Liver (tissue), 3 donors: Measurements from ENCODE around the gene PPP1R14C.

Experiments
- ATF3 ChIP-seq: IDR thresholded peaks from 2 replicates; pipeline ENCODE4 v1.6.1; 2016; ENCODE audit warnings: antibody characterized with exemption
- CTCF ChIP-seq: fragments of 150-350 bp; IDR thresholded peaks from 2 replicates; pipeline ENCODE4 v1.5.1; 2017; ENCODE audit warnings: improper control_type of control experiment, low read depth, low read length; ENCODE audit not compliant: missing input control
- FOXA1 ChIP-seq: IDR thresholded peaks from 2 replicates; pipeline ENCODE4 v1.6.1; 2016; ENCODE audit warnings: antibody characterized with exemption
- MAX ChIP-seq: IDR thresholded peaks from 2 replicates; pipeline ENCODE4 v1.6.1; 2016; ENCODE audit warnings: antibody characterized with exemption
- RAD21 ChIP-seq, 2 donors: IDR thresholded peaks; 2 replicates each; pipeline ENCODE4 v1.6.1; 2016; ENCODE audit warnings: antibody characterized with exemption in 2 of 2, mild to moderate bottlenecking in 2 of 2
- YY1 ChIP-seq: IDR thresholded peaks from 2 replicates; pipeline ENCODE4 v1.6.1; 2016; ENCODE audit warnings: antibody characterized with exemption, mild to moderate bottlenecking
- ZBTB33 ChIP-seq: IDR thresholded peaks from 2 replicates; pipeline ENCODE4 v1.6.1; 2016; ENCODE audit warnings: antibody characterized with exemption
- donor health status: healthy.
- donor health status: healthy.

- TF ChIP-seq CTCF (no peak), FOXA1 (no peak), ATF3 (no peak), YY1 (no peak), ZBTB33 (no peak), RAD21 (IDR thresholded peaks at IDR 0.05) (no peak), MAX (no peak)
Measured at GRCh38 chr6:150153905-150154492, 11.2 kb downstream of the PPP1R14C start.
